ENCODE data around the gene IL15RA.
A peak's percentile ranks its signal among the peaks of the same experiment; 100 is the strongest.

IL15RA gene

DNA sequence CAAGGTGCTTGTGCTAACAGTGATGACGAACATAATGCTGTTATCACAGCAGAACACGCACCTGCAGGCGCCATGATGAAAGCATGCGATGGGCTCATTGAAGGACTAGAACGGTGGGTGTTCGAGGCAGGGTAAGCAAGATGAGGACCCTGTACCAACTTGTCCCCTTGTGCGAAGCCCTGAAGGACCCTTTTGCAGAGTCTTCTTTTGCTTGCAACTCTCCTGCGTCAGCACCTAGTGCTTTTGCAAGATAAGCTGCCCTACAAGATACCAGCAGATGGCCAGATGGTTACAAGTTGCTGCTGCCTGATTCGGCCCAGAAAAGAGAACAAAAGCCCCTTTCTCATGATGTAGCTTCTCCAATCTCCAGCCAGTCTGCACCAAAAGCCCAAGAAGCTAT is 4.2 kb upstream of the IL15RA start:
- no peaks in the 10 kb centered on the region for H3K27me3 ChIP-seq (ENCODE audit: low read depth, low read length)
- no peak overlapping the region for H3K4me3 ChIP-seq (ENCODE audit: low read length)
- H3K36me3 ChIP-seq (replicated peaks; ENCODE audit: low read depth, low read length), result no peaks in the 10 kb centered on the region

DNA sequence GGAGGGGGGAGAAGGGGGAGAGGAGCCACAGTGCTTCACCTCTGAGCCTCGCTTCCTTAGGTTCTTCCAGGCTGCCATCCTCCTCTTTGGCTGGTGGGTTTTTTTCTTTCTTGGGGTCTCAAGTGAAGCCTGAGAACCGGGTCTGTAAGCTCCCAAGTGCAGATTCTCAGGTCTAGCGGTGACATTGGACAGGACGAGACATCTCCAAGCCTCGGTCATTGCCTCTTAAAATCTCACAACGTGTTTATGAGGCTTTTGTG is 817 bp upstream of the IL15RA start:
- no peaks in the 10 kb centered on the region for H3K27me3 ChIP-seq (ENCODE audit: low read depth, low read length)
- no peak overlapping the region; the same call in 1 of the 2 replicates for H3K27ac ChIP-seq (ENCODE audit: low read length)
- peak overlapping the region; percentile 83; the same call in 1 of the 2 replicates for H2AFZ ChIP-seq (ENCODE audit: low read depth, low read length)
- peaks cover 26% of the 10 kb centered on the region for H3K4me1 ChIP-seq (ENCODE audit: low read length)
- H3K36me3 ChIP-seq (replicated peaks; ENCODE audit: low read depth, low read length), result peaks cover 2% of the 10 kb centered on the region
- peak overlapping the region; percentile 91 for H3K4me3 ChIP-seq (ENCODE audit: low read length)
- TF ChIP-seq, protein P1, sequence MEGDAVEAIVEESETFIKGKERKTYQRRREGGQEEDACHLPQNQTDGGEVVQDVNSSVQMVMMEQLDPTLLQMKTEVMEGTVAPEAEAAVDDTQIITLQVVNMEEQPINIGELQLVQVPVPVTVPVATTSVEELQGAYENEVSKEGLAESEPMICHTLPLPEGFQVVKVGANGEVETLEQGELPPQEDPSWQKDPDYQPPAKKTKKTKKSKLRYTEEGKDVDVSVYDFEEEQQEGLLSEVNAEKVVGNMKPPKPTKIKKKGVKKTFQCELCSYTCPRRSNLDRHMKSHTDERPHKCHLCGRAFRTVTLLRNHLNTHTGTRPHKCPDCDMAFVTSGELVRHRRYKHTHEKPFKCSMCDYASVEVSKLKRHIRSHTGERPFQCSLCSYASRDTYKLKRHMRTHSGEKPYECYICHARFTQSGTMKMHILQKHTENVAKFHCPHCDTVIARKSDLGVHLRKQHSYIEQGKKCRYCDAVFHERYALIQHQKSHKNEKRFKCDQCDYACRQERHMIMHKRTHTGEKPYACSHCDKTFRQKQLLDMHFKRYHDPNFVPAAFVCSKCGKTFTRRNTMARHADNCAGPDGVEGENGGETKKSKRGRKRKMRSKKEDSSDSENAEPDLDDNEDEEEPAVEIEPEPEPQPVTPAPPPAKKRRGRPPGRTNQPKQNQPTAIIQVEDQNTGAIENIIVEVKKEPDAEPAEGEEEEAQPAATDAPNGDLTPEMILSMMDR (IDR thresholded peaks at IDR 0.05; ENCODE audit: low read depth, low read length), result no peak
- TF ChIP-seq EZH2phosphoT487 (IDR thresholded peaks at IDR 0.05; ENCODE audit: low read depth), result no peak
- peak overlapping the region; percentile 90 for H3K4me2 ChIP-seq (ENCODE audit: low read length)
- H4K20me1 ChIP-seq (ENCODE audit: insufficient read depth, low read length), result no peaks in the 10 kb centered on the region
- H3K9me3 ChIP-seq (ENCODE audit: insufficient read depth, low read length), result no peaks in the 10 kb centered on the region
- H3K79me2 ChIP-seq (ENCODE audit: low read length), result peaks cover 51% of the 10 kb centered on the region
- H3K9ac ChIP-seq (ENCODE audit: low read length), result peak overlapping the region; percentile 82

More for the DNA sequence above, 4.2 kb upstream of the IL15RA start:
- no peaks in the 10 kb centered on the region for H3K9me3 ChIP-seq (ENCODE audit: insufficient read depth, low read length)
- H3K4me2 ChIP-seq (ENCODE audit: low read length), result no peak overlapping the region
- H3K27ac ChIP-seq (ENCODE audit: low read length), result no peak overlapping the region
- H2AFZ ChIP-seq (ENCODE audit: low read depth, low read length), result no peak overlapping the region
- H3K4me1 ChIP-seq (ENCODE audit: low read length), result peaks cover 5% of the 10 kb centered on the region
- no peaks in the 10 kb centered on the region for H4K20me1 ChIP-seq (ENCODE audit: insufficient read depth, low read length)
- no peak overlapping the region for H3K9ac ChIP-seq (ENCODE audit: low read length)
- TF ChIP-seq, protein P1 (IDR thresholded peaks at IDR 0.05; ENCODE audit: low read depth, low read length), result no peak
- TF ChIP-seq EZH2phosphoT487 (IDR thresholded peaks at IDR 0.05; ENCODE audit: low read depth), result no peak
- peaks cover 19% of the 10 kb centered on the region; the same call in 1 of the 2 replicates for H3K79me2 ChIP-seq (ENCODE audit: low read length)

DNA sequence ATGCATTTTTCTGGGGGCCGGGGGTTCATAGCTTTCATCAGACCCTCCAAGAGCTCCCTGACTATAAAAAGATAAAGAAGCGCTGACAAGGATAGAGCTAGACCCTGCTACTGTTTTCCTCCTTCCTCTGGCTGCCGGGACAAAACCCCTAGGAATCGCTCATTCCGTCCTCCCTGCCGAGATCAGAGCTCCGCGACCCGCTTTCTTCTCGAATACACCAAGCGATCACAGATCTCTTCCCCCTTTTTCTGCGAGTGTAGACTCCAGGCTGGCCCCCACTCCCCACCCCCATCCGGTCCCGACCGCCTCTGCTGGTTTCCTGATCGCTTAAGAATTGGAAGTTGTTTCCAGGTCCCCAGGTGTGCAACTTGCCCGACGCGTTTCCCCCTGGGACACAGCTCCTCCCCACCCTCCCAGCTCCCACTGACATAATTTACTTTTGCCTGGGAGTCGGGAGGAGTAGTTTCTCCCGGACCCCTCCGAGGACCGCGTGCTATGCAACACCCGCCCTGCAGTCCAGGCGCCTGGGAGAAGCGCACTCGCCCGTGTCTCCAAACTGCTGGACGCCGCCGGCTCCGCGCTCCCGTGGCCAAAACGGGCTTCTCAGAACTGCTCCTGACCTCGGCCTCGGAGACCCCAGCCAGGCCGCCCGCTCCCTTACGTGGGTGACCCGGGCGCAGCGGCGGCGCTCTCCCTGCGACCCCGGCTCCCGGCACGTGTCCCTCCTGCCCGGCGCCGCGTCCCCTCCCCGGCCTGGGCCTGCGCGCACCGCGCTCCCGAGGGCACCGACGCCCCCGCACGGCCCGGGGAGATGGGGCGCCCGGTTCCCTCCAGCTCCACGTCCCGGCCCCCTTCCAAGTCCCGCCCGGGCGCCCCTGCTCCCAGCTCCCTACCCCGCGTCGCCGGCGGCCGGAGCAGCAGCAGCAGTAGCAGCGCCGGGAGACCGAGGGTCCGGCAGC is 552 bp downstream of the IL15RA start:
- peaks cover 36% of the 10 kb centered on the region for H3K4me1 ChIP-seq (ENCODE audit: low read length)
- H3K4me3 ChIP-seq (ENCODE audit: low read length), result peak overlapping the region; percentile 91
- TF ChIP-seq EZH2phosphoT487 (IDR thresholded peaks at IDR 0.05; ENCODE audit: low read depth), result no peak
- TF ChIP-seq, protein P1 (IDR thresholded peaks at IDR 0.05; ENCODE audit: low read depth, low read length), result no peak
- H3K4me2 ChIP-seq (ENCODE audit: low read length), result peak overlapping the region; percentile 90
- no peaks in the 10 kb centered on the region for H3K27me3 ChIP-seq (ENCODE audit: low read depth, low read length)
- H3K9ac ChIP-seq (ENCODE audit: low read length), result peak overlapping the region; percentile 82
- 0 out of 2 replicates have a peak overlapping the region, but pooled peaks have one; percentile 25 for H2AFZ ChIP-seq (ENCODE audit: low read depth, low read length)
- H3K36me3 ChIP-seq (replicated peaks; ENCODE audit: low read depth, low read length), result peaks cover 2% of the 10 kb centered on the region
- peaks cover 64% of the 10 kb centered on the region for H3K79me2 ChIP-seq (ENCODE audit: low read length)
- peaks cover 8% of the 10 kb centered on the region; the same call in 1 of the 2 replicates for H4K20me1 ChIP-seq (ENCODE audit: insufficient read depth, low read length)
- no peaks in the 10 kb centered on the region for H3K9me3 ChIP-seq (ENCODE audit: insufficient read depth, low read length)
- H3K27ac ChIP-seq (ENCODE audit: low read length), result peak overlapping the region; percentile 92

DNA sequence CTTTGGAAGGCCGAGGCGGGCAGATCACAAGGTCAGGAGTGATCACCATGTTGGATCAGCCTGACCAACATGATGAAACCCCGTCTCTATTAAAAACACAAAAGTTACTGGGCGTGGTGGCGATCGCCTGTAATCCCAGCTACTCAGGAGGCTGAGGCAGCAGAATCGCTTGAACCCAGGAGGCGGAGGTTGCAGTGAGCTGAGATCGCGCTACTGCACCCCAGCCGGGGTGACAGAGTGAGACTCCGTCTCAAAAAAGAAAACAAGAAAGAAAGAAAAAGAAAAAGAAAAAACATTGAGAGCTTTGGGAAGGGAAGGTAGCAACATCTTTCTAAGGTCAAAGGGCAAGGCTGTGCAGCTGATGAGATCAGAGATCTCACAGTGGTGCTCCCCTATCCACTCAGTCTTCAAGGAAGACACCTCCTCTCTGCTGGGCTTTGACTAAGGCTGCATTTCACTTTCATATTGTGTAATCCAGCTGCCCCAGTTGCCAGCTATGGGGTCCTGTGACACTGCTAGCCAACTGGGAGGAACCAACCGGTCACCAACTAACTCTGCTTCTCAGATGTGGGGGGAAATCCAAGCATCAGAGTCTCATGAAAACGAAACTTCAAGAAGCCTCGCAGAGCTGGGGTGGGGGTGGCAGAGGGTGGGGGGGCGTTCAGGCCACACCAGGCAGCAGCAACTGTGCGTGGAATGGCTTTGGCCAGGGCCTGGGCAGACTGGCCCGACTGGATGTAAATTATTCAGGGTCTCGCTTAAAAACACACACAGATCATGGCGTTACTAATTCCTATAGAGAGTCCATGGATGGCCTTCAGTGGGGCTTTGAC is 1.5 kb downstream of the IL15RA start:
- TF ChIP-seq, protein P1 (IDR thresholded peaks at IDR 0.05; ENCODE audit: low read depth, low read length), result no peak
- no peak for TF ChIP-seq EZH2phosphoT487 (IDR thresholded peaks at IDR 0.05; ENCODE audit: low read depth)
- Histone ChIP-seq H3K79me2 (ENCODE audit: low read length) (peaks cover 74% of the 10 kb centered on the region), H3K27ac (ENCODE audit: low read length) (peak overlapping the region; percentile 92), H3K9ac (ENCODE audit: low read length) (peak overlapping the region; percentile 82), H3K4me1 (ENCODE audit: low read length) (peaks cover 45% of the 10 kb centered on the region), H3K36me3 (replicated peaks; ENCODE audit: low read depth, low read length) (peaks cover 2% of the 10 kb centered on the region), H4K20me1 (ENCODE audit: insufficient read depth, low read length) (peaks cover 16% of the 10 kb centered on the region), H3K4me2 (ENCODE audit: low read length) (peak overlapping the region; percentile 90), H3K9me3 (ENCODE audit: insufficient read depth, low read length) (no peaks in the 10 kb centered on the region), H3K4me3 (ENCODE audit: low read length) (peak overlapping the region; percentile 91), H2AFZ (ENCODE audit: low read depth, low read length) (no peak overlapping the region), H3K27me3 (ENCODE audit: low read depth, low read length) (no peaks in the 10 kb centered on the region)
